HepG2 (cell line): ENCODE data around the gene COL8A1. TPM values are rescaled to one million over a fixed set of nuclear protein-coding genes. Genes with fewer than 3 reads are reported as not detected.
A peak's percentile ranks its signal among the peaks of the same experiment; 100 is the strongest.

Source experiments
- ATAC-seq: fragments of 200-7000 bp; cut with Tn5 transposase; 3 replicates; pipeline ENCODE4 v1.9.1; 2020; ENCODE audit warnings: mild to moderate bottlenecking, moderate library complexity
- BruUV-seq: library from RNA; stranded (reverse); fragments of 400-500 nt; replicated peaks from 2 replicates; lab custom pipeline; 2021; lab: Mats Ljungman, UMichigan
- CTCF ChIA-PET: fragments of 300-600 bp; formaldehyde crosslinking; extraction: SDS; loops from one replicate; lab custom pipeline; 2021; ENCODE audit warnings: low total read pairs, inconsistent platforms, low intra/inter-chr PET ratio; lab: Yijun Ruan, JAX
- POLR2A ChIA-PET: fragments of 350-600 bp; sonication (Branson Sonifier 250); formaldehyde crosslinking; loops from one replicate; lab custom pipeline; 2020; ENCODE audit warnings: antibody characterized with exemption, inconsistent platforms; lab: Yijun Ruan, JAX
- DNase-seq: peaks from one replicate; pipeline ENCODE4 v3.0.0-alpha.2; 2015; ENCODE audit warnings: low spot score
- FAIRE-seq: peaks from 3 replicates; lab custom pipeline; 2011; peaks lifted over from hg19 to GRCh38; lab: Jason Lieb, UNC
- H2AFZ ChIP-seq: one replicate; pipeline ENCODE4 v1.6.1; 2011; ENCODE audit warnings: low read length, inconsistent platforms
- H3K27ac ChIP-seq: fragments of 300-600 bp; 3 replicates; pipeline ENCODE4 v1.8.0; 2011; ENCODE audit warnings: mixed run types, mild to moderate bottlenecking, mixed read lengths, low read length, inconsistent platforms; ENCODE audit not compliant: insufficient read depth; ENCODE audit errors: extremely low read length
- H3K27me3 ChIP-seq, 2 experiments: fragments of 200-600 bp in 1 of 2; 2 replicates in 1 of 2; 3 replicates in 1 of 2; pipeline versions ENCODE4 v1.6.0 to v1.8.0; 2011; ENCODE audit warnings: low read length in 2 of 2, mild to moderate bottlenecking in 2 of 2, moderate library complexity in 2 of 2, inconsistent platforms in 1 of 2; ENCODE audit not compliant: insufficient read depth in 2 of 2, control insufficient read depth in 1 of 2
- H3K36me3 ChIP-seq, 2 experiments: fragments of 200-600 bp in 1 of 2; replicated peaks in 1 of 2; 2 replicates in 1 of 2; 3 replicates in 1 of 2; pipeline versions ENCODE4 v1.5.1 to v1.8.0; 2011; ENCODE audit warnings: low read length in 2 of 2, inconsistent platforms in 1 of 2; ENCODE audit not compliant: insufficient read depth in 2 of 2, control insufficient read depth in 1 of 2
- H3K4me1 ChIP-seq: 2 replicates; pipeline ENCODE4 v1.5.1; 2012; ENCODE audit warnings: low read length, inconsistent platforms; ENCODE audit not compliant: insufficient read depth
- H3K4me2 ChIP-seq: 2 replicates; pipeline ENCODE4 v1.6.0; 2011; ENCODE audit warnings: low read depth, low read length, inconsistent platforms
- H3K4me3 ChIP-seq, 3 experiments: fragments of 200-600 bp in 1 of 3; sonication (generic), shearing (Covaris generic) in 1 of 3; replicated peaks in 1 of 3; 2 replicates each; pipeline ENCODE4 v1.5.1; 2011 to 2016; ENCODE audit warnings: low read length in 3 of 3, inconsistent platforms in 2 of 3, low read depth in 2 of 3, mild to moderate bottlenecking in 2 of 3, control low read depth in 1 of 3, mixed read lengths in 1 of 3; ENCODE audit not compliant: insufficient read depth in 1 of 3
- H3K79me2 ChIP-seq: one replicate; pipeline ENCODE4 v1.6.1; 2011; ENCODE audit warnings: low read length, inconsistent platforms; ENCODE audit not compliant: insufficient read depth
- H3K9ac ChIP-seq: 2 replicates; pipeline ENCODE4 v1.6.0; 2011; ENCODE audit warnings: mild to moderate bottlenecking, low read depth, low read length, inconsistent platforms; ENCODE audit not compliant: insufficient read depth
- H3K9me3 ChIP-seq: 2 replicates; pipeline ENCODE4 v1.5.1; 2012; ENCODE audit warnings: mild to moderate bottlenecking, low read length
- H4K20me1 ChIP-seq: 2 replicates; pipeline ENCODE4 v1.6.0; 2011; ENCODE audit warnings: inconsistent platforms, mild to moderate bottlenecking, low read length, moderate library complexity; ENCODE audit not compliant: insufficient read depth
- EZH2 ChIP-seq: conservative IDR thresholded peaks from 2 replicates; pipeline ENCODE4 v1.6.1; 2012; ENCODE audit warnings: mild to moderate bottlenecking, low read depth, low read length, moderate library complexity
- KLF6 ChIP-seq: IDR thresholded peaks from 2 replicates; pipeline ENCODE4 v1.8.0; 2016; ENCODE audit warnings: missing biosample characterization, missing genetic modification reagents
- PRDM10 ChIP-seq: sonication (generic); formaldehyde crosslinking; IDR thresholded peaks from 2 replicates; pipeline ENCODE4 v1.4.0; 2020; ENCODE audit warnings: low read depth, missing genetic modification reagents
- RORA ChIP-seq: sonication (generic); formaldehyde crosslinking; IDR thresholded peaks from 2 replicates; pipeline ENCODE4 v1.5.0; 2020; ENCODE audit warnings: mild to moderate bottlenecking, missing genetic modification reagents, moderate library complexity
- THAP9 ChIP-seq: sonication (generic); formaldehyde crosslinking; IDR thresholded peaks from 2 replicates; pipeline ENCODE4; 2020; ENCODE audit warnings: missing genetic modification reagents, mild to moderate bottlenecking, borderline replicate concordance
- ZBTB33 ChIP-seq: sonication (generic); formaldehyde crosslinking; IDR thresholded peaks from 2 replicates; pipeline ENCODE4 v1.4.0; 2020; ENCODE audit warnings: missing genetic modification reagents
- ZBTB7B ChIP-seq: sonication (generic); formaldehyde crosslinking; IDR thresholded peaks from 2 replicates; pipeline ENCODE4 v1.4.0; 2020; ENCODE audit warnings: missing genetic modification reagents
- ZNF652 ChIP-seq: IDR thresholded peaks from 2 replicates; pipeline ENCODE4 v1.6.1; 2016; ENCODE audit warnings: low read depth, borderline replicate concordance
- ZNF788 ChIP-seq: sonication (generic); formaldehyde crosslinking; IDR thresholded peaks from 2 replicates; pipeline ENCODE4 v1.5.0; 2020; ENCODE audit warnings: mild to moderate bottlenecking, missing genetic modification reagents, borderline replicate concordance
- WGBS: methylation state at CpG from one replicate; pipeline ENCODE4 v1.1.6; 2017; ENCODE audit warnings: low lambda C conversion rate; 5-methylcytosine and 5-hydroxymethylcytosine counted together
- in situ Hi-C: cut with HindIII; loops from 2 replicates; pipeline ENCODE4 v1.10.0; 2017; ENCODE audit warnings: low pct_unique_long_range_greater_than_20kb; ENCODE audit not compliant: extremely low pct_ligation_motif_present
- intact Hi-C: fragments of 100-400 bp; cut with micrococcal nuclease; formaldehyde crosslinking; loops from one replicate; pipeline ENCODE4 v1.10.0; 2022; ENCODE audit not compliant: unreplicated experiment
- polyA plus RNA-seq, 8 experiments: library from polyadenylated mRNA; depleted of rRNA in 3 of 8; stranded (reverse) in 7 of 8; unstranded in 1 of 8; fragments of >200 nt; fragmentation: Illumina TruSeq in 4 of 8; extraction: Trizol in 4 of 8; gene quantifications; 2 replicates each; pipeline versions ENCODE4 v1.2.1 to v1.2.3, GENCODE V29; 2011 to 2016; ENCODE audit warnings: low read depth in 4 of 8, missing spikeins in 1 of 8, mixed read lengths in 1 of 8; ENCODE audit not compliant: insufficient read depth in 1 of 8
- total RNA-seq, 5 experiments: library from RNA; depleted of rRNA; stranded (reverse); fragments of >200 nt; fragmentation: Illumina TruSeq; extraction: Trizol; gene quantifications; 2 replicates each; pipeline ENCODE4 v1.2.3, GENCODE V29; 2016; ENCODE audit warnings: low read depth in 1 of 5

Gene COL8A1
- total and polyA plus RNA-seq, 2 of the 13 experiments (the other 11 are each of a cell fraction or from before 2014, with no cell fraction given): not detected

- TF ChIP-seq EZH2 (no peak), PRDM10 (CRISPR knock-in tag) (no peak), ZNF652 (no peak), KLF6 (CRISPR knock-in tag) (no peak), RORA (CRISPR knock-in tag) (no peak)
These were observed 13.7 kb upstream of the COL8A1 start (continued) for GRCh38 chr3:99624496-99625236.

- H3K27ac ChIP-seq: no peak overlapping the region
- H3K4me2 ChIP-seq: no peak overlapping the region
- H3K79me2 ChIP-seq: no peaks in the 10 kb centered on the region
- H3K4me3 ChIP-seq: no peak overlapping the region
- no peaks in the 10 kb centered on the region for H4K20me1 ChIP-seq
- in situ Hi-C loops: no loop called here
- intact Hi-C loops: no loop called here
- no peaks in the 10 kb centered on the region for H3K27me3 ChIP-seq
- no peak overlapping the region for H2AFZ ChIP-seq
- no peaks in the 10 kb centered on the region for H3K4me1 ChIP-seq
- ChIA-PET CTCF (no interaction called here), POLR2A (no interaction called here)
- BruUV-seq: no TSS peak
- H3K36me3 ChIP-seq: no peaks in the 10 kb centered on the region
- H3K9me3 ChIP-seq: no peaks in the 10 kb centered on the region
- WGBS: 3% methylated on average over 2 of the region's 2 CpGs
- FAIRE-seq: no peak
- no peak for DNase-seq
- H3K9ac ChIP-seq: no peak overlapping the region
- peak; percentile 84 for ATAC-seq
- no peak for TF ChIP-seq ZBTB33 (CRISPR knock-in tag)
- no peak for TF ChIP-seq ZBTB7B (CRISPR knock-in tag)
- no peak for TF ChIP-seq ZNF788 (CRISPR knock-in tag)
- TF ChIP-seq THAP9 (CRISPR knock-in tag): no peak
These were observed 13.2 kb upstream of the COL8A1 start for GRCh38 chr3:99625237-99625622.
